WTC11 (cell line): Measurements from ENCODE around the gene LAMA2.

ENCODE experiments used
- CREM ChIP-seq: sonication (generic); formaldehyde crosslinking; IDR thresholded peaks from 2 replicates; pipeline ENCODE4 v1.8.1; 2022; ENCODE audit warnings: mild to moderate bottlenecking, missing genetic modification reagents, moderate library complexity
- ETV6 ChIP-seq: sonication (generic); formaldehyde crosslinking; IDR thresholded peaks from 2 replicates; pipeline ENCODE4 v1.8.1; 2022; ENCODE audit warnings: mild to moderate bottlenecking, missing genetic modification reagents
- ZBTB21 ChIP-seq: sonication (generic); formaldehyde crosslinking; IDR thresholded peaks from 2 replicates; pipeline ENCODE4 v1.8.1; 2023; ENCODE audit warnings: mild to moderate bottlenecking, missing genetic modification reagents, borderline replicate concordance
- ZNF263 ChIP-seq: sonication (generic); formaldehyde crosslinking; IDR thresholded peaks from 2 replicates; pipeline ENCODE4 v1.8.1; 2022; ENCODE audit warnings: low read depth, mild to moderate bottlenecking, moderate library complexity, missing genetic modification reagents
- TF ChIP-seq, protein P1 (sequence below): sonication (generic); formaldehyde crosslinking; IDR thresholded peaks from 2 replicates; pipeline ENCODE4 v1.8.1; 2022; ENCODE audit warnings: low read depth, mild to moderate bottlenecking, moderate library complexity, missing genetic modification reagents, borderline replicate concordance
- TF ChIP-seq, protein P2 (sequence below): fragments of 200-600 bp; IDR thresholded peaks from 2 replicates; pipeline ENCODE4 v1.8.0; 2022; ENCODE audit warnings: antibody characterized with exemption
- TF ChIP-seq, protein P3 (sequence below): sonication (generic); formaldehyde crosslinking; conservative IDR thresholded peaks from 2 replicates; pipeline ENCODE4 v1.8.1; 2023; ENCODE audit warnings: mild to moderate bottlenecking, low read depth, missing genetic modification reagents, moderate library complexity
- TF ChIP-seq, protein P4 (sequence below): sonication (generic); formaldehyde crosslinking; IDR thresholded peaks from 2 replicates; pipeline ENCODE4 v1.8.1; 2023; ENCODE audit warnings: mild to moderate bottlenecking, missing genetic modification reagents
- TF ChIP-seq, protein P5 (sequence below): sonication (generic); formaldehyde crosslinking; IDR thresholded peaks from 2 replicates; pipeline ENCODE4 v1.8.1; 2023; ENCODE audit warnings: mild to moderate bottlenecking, missing genetic modification reagents, moderate library complexity
- TF ChIP-seq, protein P6 (sequence below): sonication (generic); formaldehyde crosslinking; IDR thresholded peaks from 2 replicates; pipeline ENCODE4 v1.8.1; 2022; ENCODE audit warnings: low read depth, missing genetic modification reagents, borderline replicate concordance

DNA sequence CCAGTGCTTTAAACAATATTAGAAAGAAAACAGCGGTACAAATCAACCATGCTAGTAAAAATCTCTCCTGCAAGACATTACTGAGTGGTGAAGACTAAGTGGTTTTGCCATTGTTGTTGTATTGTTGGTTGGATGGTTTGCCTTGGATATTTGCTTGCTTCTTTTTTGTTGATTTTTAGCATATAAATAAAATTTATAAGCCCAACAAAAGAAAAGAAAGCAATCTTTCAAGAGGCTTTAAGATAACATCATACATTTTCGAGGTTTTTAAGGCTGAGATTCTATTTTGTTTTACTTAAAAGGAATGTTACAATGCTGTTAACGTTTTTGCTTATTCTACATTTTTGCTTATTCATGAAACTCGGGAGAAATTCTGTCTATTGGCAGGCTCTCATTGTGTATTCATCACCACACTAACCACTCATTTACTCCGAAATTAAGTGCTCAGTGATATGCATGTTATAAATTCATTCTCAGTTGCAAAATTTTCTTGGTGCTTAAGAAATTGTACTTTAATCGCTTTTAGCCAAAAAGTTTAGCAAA is 139.1 kb downstream of the LAMA2 start:
- TF ChIP-seq, protein P1, sequence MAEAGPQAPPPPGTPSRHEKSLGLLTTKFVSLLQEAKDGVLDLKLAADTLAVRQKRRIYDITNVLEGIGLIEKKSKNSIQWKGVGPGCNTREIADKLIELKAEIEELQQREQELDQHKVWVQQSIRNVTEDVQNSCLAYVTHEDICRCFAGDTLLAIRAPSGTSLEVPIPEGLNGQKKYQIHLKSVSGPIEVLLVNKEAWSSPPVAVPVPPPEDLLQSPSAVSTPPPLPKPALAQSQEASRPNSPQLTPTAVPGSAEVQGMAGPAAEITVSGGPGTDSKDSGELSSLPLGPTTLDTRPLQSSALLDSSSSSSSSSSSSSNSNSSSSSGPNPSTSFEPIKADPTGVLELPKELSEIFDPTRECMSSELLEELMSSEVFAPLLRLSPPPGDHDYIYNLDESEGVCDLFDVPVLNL (CRISPR knock-in tag) = no peak
- TF ChIP-seq, protein P2, sequence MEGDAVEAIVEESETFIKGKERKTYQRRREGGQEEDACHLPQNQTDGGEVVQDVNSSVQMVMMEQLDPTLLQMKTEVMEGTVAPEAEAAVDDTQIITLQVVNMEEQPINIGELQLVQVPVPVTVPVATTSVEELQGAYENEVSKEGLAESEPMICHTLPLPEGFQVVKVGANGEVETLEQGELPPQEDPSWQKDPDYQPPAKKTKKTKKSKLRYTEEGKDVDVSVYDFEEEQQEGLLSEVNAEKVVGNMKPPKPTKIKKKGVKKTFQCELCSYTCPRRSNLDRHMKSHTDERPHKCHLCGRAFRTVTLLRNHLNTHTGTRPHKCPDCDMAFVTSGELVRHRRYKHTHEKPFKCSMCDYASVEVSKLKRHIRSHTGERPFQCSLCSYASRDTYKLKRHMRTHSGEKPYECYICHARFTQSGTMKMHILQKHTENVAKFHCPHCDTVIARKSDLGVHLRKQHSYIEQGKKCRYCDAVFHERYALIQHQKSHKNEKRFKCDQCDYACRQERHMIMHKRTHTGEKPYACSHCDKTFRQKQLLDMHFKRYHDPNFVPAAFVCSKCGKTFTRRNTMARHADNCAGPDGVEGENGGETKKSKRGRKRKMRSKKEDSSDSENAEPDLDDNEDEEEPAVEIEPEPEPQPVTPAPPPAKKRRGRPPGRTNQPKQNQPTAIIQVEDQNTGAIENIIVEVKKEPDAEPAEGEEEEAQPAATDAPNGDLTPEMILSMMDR = no peak
- TF ChIP-seq ZBTB21 (no peak), CREM (CRISPR knock-in tag) (no peak), ZNF263 (CRISPR knock-in tag) (no peak), ETV6 (CRISPR knock-in tag) (no peak)
- TF ChIP-seq, protein P3, sequence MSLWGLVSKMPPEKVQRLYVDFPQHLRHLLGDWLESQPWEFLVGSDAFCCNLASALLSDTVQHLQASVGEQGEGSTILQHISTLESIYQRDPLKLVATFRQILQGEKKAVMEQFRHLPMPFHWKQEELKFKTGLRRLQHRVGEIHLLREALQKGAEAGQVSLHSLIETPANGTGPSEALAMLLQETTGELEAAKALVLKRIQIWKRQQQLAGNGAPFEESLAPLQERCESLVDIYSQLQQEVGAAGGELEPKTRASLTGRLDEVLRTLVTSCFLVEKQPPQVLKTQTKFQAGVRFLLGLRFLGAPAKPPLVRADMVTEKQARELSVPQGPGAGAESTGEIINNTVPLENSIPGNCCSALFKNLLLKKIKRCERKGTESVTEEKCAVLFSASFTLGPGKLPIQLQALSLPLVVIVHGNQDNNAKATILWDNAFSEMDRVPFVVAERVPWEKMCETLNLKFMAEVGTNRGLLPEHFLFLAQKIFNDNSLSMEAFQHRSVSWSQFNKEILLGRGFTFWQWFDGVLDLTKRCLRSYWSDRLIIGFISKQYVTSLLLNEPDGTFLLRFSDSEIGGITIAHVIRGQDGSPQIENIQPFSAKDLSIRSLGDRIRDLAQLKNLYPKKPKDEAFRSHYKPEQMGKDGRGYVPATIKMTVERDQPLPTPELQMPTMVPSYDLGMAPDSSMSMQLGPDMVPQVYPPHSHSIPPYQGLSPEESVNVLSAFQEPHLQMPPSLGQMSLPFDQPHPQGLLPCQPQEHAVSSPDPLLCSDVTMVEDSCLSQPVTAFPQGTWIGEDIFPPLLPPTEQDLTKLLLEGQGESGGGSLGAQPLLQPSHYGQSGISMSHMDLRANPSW (CRISPR knock-in tag) = no peak
- TF ChIP-seq, protein P4, sequence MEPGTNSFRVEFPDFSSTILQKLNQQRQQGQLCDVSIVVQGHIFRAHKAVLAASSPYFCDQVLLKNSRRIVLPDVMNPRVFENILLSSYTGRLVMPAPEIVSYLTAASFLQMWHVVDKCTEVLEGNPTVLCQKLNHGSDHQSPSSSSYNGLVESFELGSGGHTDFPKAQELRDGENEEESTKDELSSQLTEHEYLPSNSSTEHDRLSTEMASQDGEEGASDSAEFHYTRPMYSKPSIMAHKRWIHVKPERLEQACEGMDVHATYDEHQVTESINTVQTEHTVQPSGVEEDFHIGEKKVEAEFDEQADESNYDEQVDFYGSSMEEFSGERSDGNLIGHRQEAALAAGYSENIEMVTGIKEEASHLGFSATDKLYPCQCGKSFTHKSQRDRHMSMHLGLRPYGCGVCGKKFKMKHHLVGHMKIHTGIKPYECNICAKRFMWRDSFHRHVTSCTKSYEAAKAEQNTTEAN (CRISPR knock-in tag) = no peak
- TF ChIP-seq, protein P5, sequence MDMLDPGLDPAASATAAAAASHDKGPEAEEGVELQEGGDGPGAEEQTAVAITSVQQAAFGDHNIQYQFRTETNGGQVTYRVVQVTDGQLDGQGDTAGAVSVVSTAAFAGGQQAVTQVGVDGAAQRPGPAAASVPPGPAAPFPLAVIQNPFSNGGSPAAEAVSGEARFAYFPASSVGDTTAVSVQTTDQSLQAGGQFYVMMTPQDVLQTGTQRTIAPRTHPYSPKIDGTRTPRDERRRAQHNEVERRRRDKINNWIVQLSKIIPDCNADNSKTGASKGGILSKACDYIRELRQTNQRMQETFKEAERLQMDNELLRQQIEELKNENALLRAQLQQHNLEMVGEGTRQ (CRISPR knock-in tag) = no peak
- TF ChIP-seq, protein P6, sequence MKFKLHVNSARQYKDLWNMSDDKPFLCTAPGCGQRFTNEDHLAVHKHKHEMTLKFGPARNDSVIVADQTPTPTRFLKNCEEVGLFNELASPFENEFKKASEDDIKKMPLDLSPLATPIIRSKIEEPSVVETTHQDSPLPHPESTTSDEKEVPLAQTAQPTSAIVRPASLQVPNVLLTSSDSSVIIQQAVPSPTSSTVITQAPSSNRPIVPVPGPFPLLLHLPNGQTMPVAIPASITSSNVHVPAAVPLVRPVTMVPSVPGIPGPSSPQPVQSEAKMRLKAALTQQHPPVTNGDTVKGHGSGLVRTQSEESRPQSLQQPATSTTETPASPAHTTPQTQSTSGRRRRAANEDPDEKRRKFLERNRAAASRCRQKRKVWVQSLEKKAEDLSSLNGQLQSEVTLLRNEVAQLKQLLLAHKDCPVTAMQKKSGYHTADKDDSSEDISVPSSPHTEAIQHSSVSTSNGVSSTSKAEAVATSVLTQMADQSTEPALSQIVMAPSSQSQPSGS (CRISPR knock-in tag) = no peak
